Measurements from ENCODE around the gene ISG15.
A peak's percentile ranks its signal among the peaks of the same experiment; 100 is the strongest.
"Not testable (repeated sequence)": the region's sequence is repeated elsewhere in the genome, so short reads cannot be mapped to it uniquely, and the experiment has no call there.

ISG15 gene

GRCh38 chr1:994546-994945 lies 18.8 kb upstream of the ISG15 start:
- not testable (repeated sequence) for DNase-seq (ENCODE audit: low spot score)

- DNase-seq (ENCODE audit: low spot score) = no peak
Observed at GRCh38 chr1:995665-996633, 17.3 kb upstream of the ISG15 start.

GRCh38 chr1:996851-997712 lies 16.2 kb upstream of the ISG15 start:
- no peak for DNase-seq (ENCODE audit: low spot score)

- no peak for DNase-seq (ENCODE audit: low spot score)
Observed at GRCh38 chr1:997713-997992, 15.6 kb upstream of the ISG15 start.

GRCh38 chr1:997993-998744 lies 15.1 kb upstream of the ISG15 start:
- no peak for DNase-seq (ENCODE audit: low spot score)

GRCh38 chr1:998745-998994 lies 14.6 kb upstream of the ISG15 start:
- no peak for DNase-seq (ENCODE audit: low spot score)

- no peak for DNase-seq (ENCODE audit: low spot score)
Observed at GRCh38 chr1:998995-999724, 14.1 kb upstream of the ISG15 start.

GRCh38 chr1:999725-1000356 lies 13.5 kb upstream of the ISG15 start, which contains the start of gene HES4:
Gene HES4, minus strand, starts transcription at chr1:1000097. Its CDS starts 124 bp downstream, at chr1:999973.
- DNase-seq (ENCODE audit: low spot score) = peak; percentile 71

GRCh38 chr1:1000357-1001056 lies 12.8 kb upstream of the ISG15 start:
- DNase-seq (ENCODE audit: low spot score) = peak; percentile 65

- no peak for DNase-seq (ENCODE audit: low spot score)
Observed at GRCh38 chr1:1001057-1001783, 12.1 kb upstream of the ISG15 start.

GRCh38 chr1:1003618-1004419 lies 9.5 kb upstream of the ISG15 start:
- DNase-seq (ENCODE audit: low spot score) = no peak

- DNase-seq (ENCODE audit: low spot score) = no peak
Observed at GRCh38 chr1:1004420-1004779, 8.9 kb upstream of the ISG15 start.

GRCh38 chr1:1004780-1005697 lies 8.3 kb upstream of the ISG15 start:
- no peak for DNase-seq (ENCODE audit: low spot score)

GRCh38 chr1:1005774-1006304 lies 7.5 kb upstream of the ISG15 start:
- no peak for DNase-seq (ENCODE audit: low spot score)

- no peak for DNase-seq (ENCODE audit: low spot score)
Observed at GRCh38 chr1:1006305-1007159, 6.8 kb upstream of the ISG15 start.

- DNase-seq (ENCODE audit: low spot score) = not testable (repeated sequence)
Observed at GRCh38 chr1:1010131-1010530, 3.2 kb upstream of the ISG15 start.

GRCh38 chr1:1011396-1011949 lies 1.8 kb upstream of the ISG15 start:
- no peak for DNase-seq (ENCODE audit: low spot score)

Measured in cerebellar cortex (tissue), 1 donor.